ENCODE measurements around the gene ASIC2. TPM values are rescaled to one million over a fixed set of nuclear protein-coding genes. Genes with fewer than 3 reads are reported as not detected.

ASIC2 gene
- total RNA-seq, 2 donors from 2014 or later, result 3.0 to 3.3 TPM

- Mint-ChIP-seq H3K4me1 (peaks cover 5% of the 10 kb centered on the region), H3K9me3 (no peaks in the 10 kb centered on the region), H3K27ac (no peak overlapping the region), H3K4me3 (no peak overlapping the region), H3K27me3 (ENCODE audit: insufficient read depth) (peaks cover 9% of the 10 kb centered on the region), H3K36me3 (ENCODE audit: low read depth) (no peaks in the 10 kb centered on the region)
- DNase-seq, result peak; percentile 54
- Histone ChIP-seq H3K9ac (ENCODE audit: extremely low read depth, low read length, poor library complexity, severe bottlenecking) (no peak overlapping the region), H3K36me3 (ENCODE audit: control insufficient read depth, insufficient read depth, low read length) (no peaks in the 10 kb centered on the region), H3K4me1 (ENCODE audit: control insufficient read depth, insufficient read depth, low read length) (no peaks in the 10 kb centered on the region), H3K9me3 (ENCODE audit: control insufficient read depth, low read length) (no peaks in the 10 kb centered on the region), H3K27ac (ENCODE audit: low read depth, low read length) (no peak overlapping the region), H3K27me3 (ENCODE audit: control insufficient read depth, insufficient read depth, low read length, poor library complexity, severe bottlenecking) (peaks cover 15% of the 10 kb centered on the region), H3K4me3 (ENCODE audit: low read length) (no peak overlapping the region)
- TF ChIP-seq CTCF (conservative IDR thresholded peaks at IDR 0.05), result no peak
- 84 to 85% methylated on average over 6 to 8 of the region's 8 CpGs for WGBS, 2 experiments (ENCODE audit: insufficient coverage in 1 of 2, insufficient read length in 1 of 2)
Measured at GRCh38 chr17:33012522-33013033, 280.5 kb downstream of the ASIC2 start.

DNA sequence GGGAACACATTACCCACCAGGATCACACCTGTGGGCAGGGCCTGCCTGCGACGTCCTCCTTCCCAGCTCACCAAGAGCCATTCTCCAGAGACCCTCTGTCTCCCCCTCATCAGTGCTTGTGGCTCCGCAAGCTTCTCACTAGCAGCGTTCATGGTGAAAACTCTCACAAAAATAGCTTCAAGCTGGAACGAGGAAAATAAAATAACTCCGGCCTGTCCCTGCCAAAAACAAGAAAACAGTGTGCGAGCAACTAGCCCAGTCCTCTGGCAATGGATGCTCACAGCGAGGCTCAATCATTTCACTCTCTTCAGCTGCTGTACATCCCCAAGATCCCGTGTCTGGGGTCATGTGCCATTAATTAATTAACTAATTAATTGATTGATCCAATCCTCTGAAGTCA, 283.5 kb downstream of the ASIC2 start:
- Histone ChIP-seq H3K36me3 (ENCODE audit: control insufficient read depth, insufficient read depth, low read length) (no peaks in the 10 kb centered on the region), H3K9ac (ENCODE audit: extremely low read depth, low read length, poor library complexity, severe bottlenecking) (no peak overlapping the region), H3K27ac (ENCODE audit: low read depth, low read length) (no peak overlapping the region), H3K4me3 (ENCODE audit: low read length) (no peak overlapping the region), H3K9me3 (ENCODE audit: control insufficient read depth, low read length) (no peaks in the 10 kb centered on the region), H3K4me1 (ENCODE audit: control insufficient read depth, insufficient read depth, low read length) (no peaks in the 10 kb centered on the region), H3K27me3 (ENCODE audit: control insufficient read depth, insufficient read depth, low read length, poor library complexity, severe bottlenecking) (peaks cover 15% of the 10 kb centered on the region)
- no peak for TF ChIP-seq CTCF (conservative IDR thresholded peaks at IDR 0.05)
- H3K4me3 Mint-ChIP-seq, result no peak overlapping the region
- no peak for DNase-seq
- H3K4me1 Mint-ChIP-seq, result peaks cover 5% of the 10 kb centered on the region
- H3K27ac Mint-ChIP-seq, result no peak overlapping the region
- WGBS, 2 experiments (ENCODE audit: insufficient coverage in 1 of 2, insufficient read length in 1 of 2), result 94 to 100% methylated on average over 3 to 9 of the region's 9 CpGs
- peaks cover 14% of the 10 kb centered on the region for H3K27me3 Mint-ChIP-seq (ENCODE audit: insufficient read depth)
- no peaks in the 10 kb centered on the region for H3K9me3 Mint-ChIP-seq
- H3K36me3 Mint-ChIP-seq (ENCODE audit: low read depth), result no peaks in the 10 kb centered on the region

GRCh38 chr17:33007186-33007585, 285.9 kb downstream of the ASIC2 start:
- no peak overlapping the region for H3K4me3 ChIP-seq (ENCODE audit: low read length)
- H3K36me3 Mint-ChIP-seq (ENCODE audit: low read depth), result no peaks in the 10 kb centered on the region
- H3K27ac ChIP-seq (ENCODE audit: low read depth, low read length), result no peak overlapping the region
- H3K9me3 Mint-ChIP-seq, result no peaks in the 10 kb centered on the region
- peaks cover 1% of the 10 kb centered on the region for H3K4me1 Mint-ChIP-seq
- no peak for DNase-seq
- no peaks in the 10 kb centered on the region for H3K9me3 ChIP-seq (ENCODE audit: control insufficient read depth, low read length)
- no peak for TF ChIP-seq CTCF (conservative IDR thresholded peaks at IDR 0.05)
- H3K4me1 ChIP-seq (ENCODE audit: control insufficient read depth, insufficient read depth, low read length), result no peaks in the 10 kb centered on the region
- H3K4me3 Mint-ChIP-seq, result no peak overlapping the region
- H3K27ac Mint-ChIP-seq, result no peak overlapping the region
- peaks cover 17% of the 10 kb centered on the region for H3K27me3 Mint-ChIP-seq (ENCODE audit: insufficient read depth)
- H3K27me3 ChIP-seq (ENCODE audit: control insufficient read depth, insufficient read depth, low read length, poor library complexity, severe bottlenecking), result peaks cover 15% of the 10 kb centered on the region
- no peaks in the 10 kb centered on the region for H3K36me3 ChIP-seq (ENCODE audit: control insufficient read depth, insufficient read depth, low read length)
- 83 to 93% methylated on average over 6 to 7 of the region's 7 CpGs for WGBS, 2 experiments (ENCODE audit: insufficient coverage in 1 of 2, insufficient read length in 1 of 2)
- no peak overlapping the region for H3K9ac ChIP-seq (ENCODE audit: extremely low read depth, low read length, poor library complexity, severe bottlenecking)

Data from endodermal cell (in vitro differentiated cells).